ENCODE measurements around the gene PEX14. TPM values are rescaled to one million over a fixed set of nuclear protein-coding genes. Genes with fewer than 3 reads are reported as not detected.

PEX14 gene
- total RNA-seq, 1 experiment from 2014 or later = 29.3 TPM

DNA sequence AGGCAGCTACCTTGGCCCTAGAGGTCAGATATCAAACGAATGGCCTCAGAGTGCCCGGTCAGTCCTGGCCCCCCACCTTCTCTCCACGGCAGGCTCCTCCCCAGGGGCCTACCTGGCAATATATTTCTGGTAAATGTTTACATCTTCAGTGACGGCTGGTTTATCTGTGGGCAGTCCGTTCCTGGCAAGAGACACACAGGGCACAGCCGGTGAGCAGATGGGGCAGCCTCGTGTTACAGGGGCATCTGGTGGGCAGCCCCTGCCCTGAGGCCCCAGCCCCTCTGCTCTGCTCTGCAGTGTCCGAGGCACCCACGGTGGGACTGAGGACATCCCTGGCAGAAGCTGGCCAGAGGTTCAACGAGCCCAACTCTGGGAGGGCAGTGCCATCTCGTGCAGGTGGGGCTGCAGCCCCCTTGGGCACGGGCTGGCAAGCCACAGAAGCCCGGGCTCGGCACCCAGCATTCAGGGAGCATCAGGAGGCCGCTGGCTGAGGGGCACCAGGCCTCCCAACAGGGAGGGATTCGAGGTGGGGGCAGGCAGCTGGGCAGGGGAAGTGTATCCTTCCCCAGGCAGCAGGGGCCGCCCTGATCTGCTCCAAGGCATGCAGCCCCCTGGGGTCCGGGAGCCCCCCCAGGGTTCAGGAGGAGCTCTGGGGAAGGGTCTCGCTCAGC is 183.8 kb downstream of the PEX14 start:
- BruUV-seq (replicated peaks) = no TSS peak
- Histone ChIP-seq H3K27ac (ENCODE audit: low read depth, low read length) (no peak overlapping the region), H3K4me3 (replicated peaks in 1 of 2; ENCODE audit: low read depth in 1 of 2, low read length in 2 of 2) (no peak overlapping the region), H3K36me3 (ENCODE audit: control insufficient read depth in 1 of 2, insufficient read depth in 2 of 2, low read length in 2 of 2) (no peaks in the 10 kb centered on the region), H3K4me2 (ENCODE audit: low read length) (no peak overlapping the region), H2AFZ (ENCODE audit: low read depth, low read length, poor library complexity, severe bottlenecking) (no peak overlapping the region), H3K4me1 (ENCODE audit: control insufficient read depth in 1 of 2, insufficient read depth in 2 of 2, low read length in 2 of 2) (no peaks in the 10 kb centered on the region), H4K20me1 (ENCODE audit: insufficient read depth) (no peaks in the 10 kb centered on the region), H3K9me3 (ENCODE audit: control insufficient read depth in 1 of 2, insufficient read depth in 1 of 2, low read depth in 1 of 2, low read length in 2 of 2) (no peaks in the 10 kb centered on the region), H3K79me2 (ENCODE audit: insufficient read depth, low read length) (no peaks in the 10 kb centered on the region), H3K27me3 (ENCODE audit: insufficient read depth, low read length) (no peaks in the 10 kb centered on the region), H3K9ac (ENCODE audit: low read length) (no peak overlapping the region), H3K9me2 (ENCODE audit: insufficient read depth) (no peaks in the 10 kb centered on the region)
- DNase-seq (ENCODE audit: low read depth, low spot score) (no peak), ATAC-seq (no peak)
- TF ChIP-seq CBX3 (IDR thresholded peaks at IDR 0.05; ENCODE audit: low read depth) = no peak
- TF ChIP-seq CEBPB (IDR thresholded peaks at IDR 0.05; ENCODE audit: low read depth) = no peak
- no peak for TF ChIP-seq SRF (IDR thresholded peaks at IDR 0.05; ENCODE audit: low read depth)
- TF ChIP-seq SP1 (IDR thresholded peaks at IDR 0.05; ENCODE audit: low read depth) = no peak
- TF ChIP-seq ZBTB33 (IDR thresholded peaks at IDR 0.05; ENCODE audit: extremely low read depth, insufficient replicate concordance, low read length) = no peak
- TF ChIP-seq MAX (IDR thresholded peaks at IDR 0.05) = no peak
- no peak for TF ChIP-seq FOSL1 (IDR thresholded peaks at IDR 0.05; ENCODE audit: low read depth)
- TF ChIP-seq EZH2 (IDR thresholded peaks at IDR 0.05) = no peak
- TF ChIP-seq POLR2AphosphoS5 (IDR thresholded peaks at IDR 0.05; ENCODE audit: low read depth, low read length) = no peak
- no peak for TF ChIP-seq RAD21 (IDR thresholded peaks at IDR 0.05; ENCODE audit: low read depth)
- no peak for TF ChIP-seq TCF7L2 (IDR thresholded peaks at IDR 0.05; ENCODE audit: borderline replicate concordance, extremely low read depth, insufficient read depth, insufficient read length)
- ChIA-PET CTCF (no interaction called here), POLR2A (no interaction called here), RAD21 (ENCODE audit: low non-redundant PET in 1 of 2, low total read pairs in 2 of 2, uncharacterized antibody in 2 of 2, unreplicated experiment in 2 of 2) (no interaction called here)
- intact Hi-C loops (cut with micrococcal nuclease) = no loop called here
